BJ (cell line): ENCODE results near the gene ARR3. TPM values are rescaled to one million over a fixed set of nuclear protein-coding genes. Genes with fewer than 3 reads are reported as not detected.

Experiments
- CTCF ChIA-PET: fragments of 350-600 bp; formaldehyde crosslinking; extraction: SDS; loops from one replicate; lab custom pipeline; 2021; ENCODE audit warnings: antibody characterized with exemption, inconsistent platforms; lab: Yijun Ruan, JAX
- POLR2A ChIA-PET: fragments of 300-600 bp; sonication (Branson Sonifier 250); formaldehyde crosslinking; extraction: SDS; loops from one replicate; lab custom pipeline; 2021; ENCODE audit warnings: antibody characterized with exemption; lab: Charles Lee
- DNase-seq: peaks from one replicate; pipeline ENCODE4 v3.0.0-alpha.2; 2011; ENCODE audit warnings: low read depth
- H3K27me3 ChIP-seq: 2 replicates; pipeline ENCODE4 v1.6.0; 2011; ENCODE audit warnings: low read length; ENCODE audit not compliant: control insufficient read depth, insufficient read depth
- H3K36me3 ChIP-seq: 2 replicates; pipeline ENCODE4 v1.5.1; 2011; ENCODE audit warnings: low read length; ENCODE audit not compliant: control insufficient read depth, insufficient read depth
- H3K4me3 ChIP-seq: 2 replicates; pipeline ENCODE4 v1.5.1; 2011; ENCODE audit warnings: low read depth, mild to moderate bottlenecking, control low read depth, low read length
- polyA plus RNA-seq: library from polyadenylated mRNA; depleted of rRNA; stranded (reverse); fragments of >200 nt; gene quantifications from 2 replicates; pipeline ENCODE4 v1.2.3, GENCODE V29; 2011
- TF ChIP-seq, protein P1 (sequence below): IDR thresholded peaks from 2 replicates; pipeline ENCODE4 v1.5.1; 2011; ENCODE audit warnings: low read depth, mild to moderate bottlenecking, control low read depth, inconsistent platforms, low read length, moderate library complexity; ENCODE audit not compliant: insufficient read depth

ARR3 gene
- polyA plus RNA-seq, 1 experiment = not detected

DNA sequence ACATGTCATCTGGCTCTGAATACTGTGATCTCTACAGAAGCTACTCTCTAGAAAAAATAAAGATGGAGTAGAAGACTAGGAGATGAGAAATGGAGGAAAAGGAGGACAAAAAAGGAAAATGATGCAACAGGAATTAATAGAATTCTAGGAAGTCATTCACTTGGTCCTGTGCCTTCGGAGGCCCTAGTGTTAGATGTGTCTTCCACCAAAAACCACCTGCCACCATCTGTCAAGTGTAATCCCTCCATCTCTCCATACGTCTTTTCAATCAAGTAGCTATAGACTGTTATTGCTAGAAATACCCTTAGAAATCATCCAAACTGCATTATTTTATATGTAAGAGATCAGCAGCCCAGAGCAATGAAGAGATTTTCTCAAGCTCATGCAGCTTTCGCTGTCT, 10.9 kb downstream of the ARR3 start:
- H3K27me3 ChIP-seq = no peaks in the 10 kb centered on the region
- H3K4me3 ChIP-seq = no peak overlapping the region
- no peaks in the 10 kb centered on the region for H3K36me3 ChIP-seq
- TF ChIP-seq, protein P1, sequence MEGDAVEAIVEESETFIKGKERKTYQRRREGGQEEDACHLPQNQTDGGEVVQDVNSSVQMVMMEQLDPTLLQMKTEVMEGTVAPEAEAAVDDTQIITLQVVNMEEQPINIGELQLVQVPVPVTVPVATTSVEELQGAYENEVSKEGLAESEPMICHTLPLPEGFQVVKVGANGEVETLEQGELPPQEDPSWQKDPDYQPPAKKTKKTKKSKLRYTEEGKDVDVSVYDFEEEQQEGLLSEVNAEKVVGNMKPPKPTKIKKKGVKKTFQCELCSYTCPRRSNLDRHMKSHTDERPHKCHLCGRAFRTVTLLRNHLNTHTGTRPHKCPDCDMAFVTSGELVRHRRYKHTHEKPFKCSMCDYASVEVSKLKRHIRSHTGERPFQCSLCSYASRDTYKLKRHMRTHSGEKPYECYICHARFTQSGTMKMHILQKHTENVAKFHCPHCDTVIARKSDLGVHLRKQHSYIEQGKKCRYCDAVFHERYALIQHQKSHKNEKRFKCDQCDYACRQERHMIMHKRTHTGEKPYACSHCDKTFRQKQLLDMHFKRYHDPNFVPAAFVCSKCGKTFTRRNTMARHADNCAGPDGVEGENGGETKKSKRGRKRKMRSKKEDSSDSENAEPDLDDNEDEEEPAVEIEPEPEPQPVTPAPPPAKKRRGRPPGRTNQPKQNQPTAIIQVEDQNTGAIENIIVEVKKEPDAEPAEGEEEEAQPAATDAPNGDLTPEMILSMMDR = no peak
- CTCF ChIA-PET = no interaction called here
- POLR2A ChIA-PET = no interaction called here
- no peak for DNase-seq

DNA sequence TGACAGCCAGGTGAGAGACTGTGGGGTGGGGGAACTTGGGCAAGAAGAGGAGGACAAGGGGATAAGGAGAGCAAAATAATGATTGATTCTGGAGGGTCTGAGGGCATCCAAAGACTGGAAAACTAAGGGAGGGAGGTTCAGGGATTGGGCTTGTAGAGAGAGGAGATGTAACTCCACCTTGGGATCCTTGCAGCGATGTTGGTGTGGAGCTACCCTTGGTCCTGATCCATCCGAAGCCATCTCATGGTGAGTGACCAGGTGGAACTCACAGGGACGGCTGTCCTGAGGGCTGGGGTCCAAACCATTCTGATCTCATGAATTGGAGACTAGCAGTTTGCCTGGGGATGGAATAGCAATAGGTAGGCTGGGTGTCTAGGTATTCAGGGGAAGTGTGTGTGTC, 12.4 kb downstream of the ARR3 start:
- CTCF ChIA-PET = no interaction called here

DNA sequence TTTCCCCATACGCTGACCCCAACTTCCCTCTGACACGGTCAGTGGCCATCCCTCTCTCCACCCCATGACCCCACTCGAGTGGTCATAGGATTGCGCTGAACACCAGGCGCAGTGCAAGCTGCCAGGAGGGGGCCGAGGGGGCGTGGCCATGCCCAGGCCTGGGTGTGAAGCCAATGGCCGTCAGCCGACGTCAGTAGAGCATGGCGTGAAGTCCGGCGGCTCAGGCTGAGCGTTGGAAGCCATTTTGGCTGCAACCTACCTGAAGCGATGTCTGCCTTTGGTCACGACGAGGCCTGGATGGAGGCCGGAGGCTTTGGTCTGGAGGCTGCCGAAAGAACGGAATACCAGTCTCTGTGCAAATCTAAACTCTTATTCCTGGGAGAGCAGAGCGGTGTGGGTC, 13.8 kb downstream of the ARR3 start, which contains the start of gene RAB41:
TSS of gene RAB41 (plus strand) at position 222 of the 400 bp plus-strand sequence. CDS start at position 268, 46 bp downstream.
- POLR2A ChIA-PET = no interaction called here
- Histone ChIP-seq H3K36me3 (no peaks in the 10 kb centered on the region; the same call in 1 of the 2 replicates), H3K4me3 (no peak within 1 kb of the TSS), H3K27me3 (no peaks in the 10 kb centered on the region)
- DNase-seq = no peak
- TF ChIP-seq, protein P1 = no peak
- CTCF ChIA-PET = no interaction called here

More for the DNA sequence above, 12.4 kb downstream of the ARR3 start:
- TF ChIP-seq, protein P1 = no peak
- Histone ChIP-seq H3K4me3 (no peak overlapping the region), H3K27me3 (no peaks in the 10 kb centered on the region), H3K36me3 (no peaks in the 10 kb centered on the region)
- no peak for DNase-seq
- POLR2A ChIA-PET = no interaction called here

DNA sequence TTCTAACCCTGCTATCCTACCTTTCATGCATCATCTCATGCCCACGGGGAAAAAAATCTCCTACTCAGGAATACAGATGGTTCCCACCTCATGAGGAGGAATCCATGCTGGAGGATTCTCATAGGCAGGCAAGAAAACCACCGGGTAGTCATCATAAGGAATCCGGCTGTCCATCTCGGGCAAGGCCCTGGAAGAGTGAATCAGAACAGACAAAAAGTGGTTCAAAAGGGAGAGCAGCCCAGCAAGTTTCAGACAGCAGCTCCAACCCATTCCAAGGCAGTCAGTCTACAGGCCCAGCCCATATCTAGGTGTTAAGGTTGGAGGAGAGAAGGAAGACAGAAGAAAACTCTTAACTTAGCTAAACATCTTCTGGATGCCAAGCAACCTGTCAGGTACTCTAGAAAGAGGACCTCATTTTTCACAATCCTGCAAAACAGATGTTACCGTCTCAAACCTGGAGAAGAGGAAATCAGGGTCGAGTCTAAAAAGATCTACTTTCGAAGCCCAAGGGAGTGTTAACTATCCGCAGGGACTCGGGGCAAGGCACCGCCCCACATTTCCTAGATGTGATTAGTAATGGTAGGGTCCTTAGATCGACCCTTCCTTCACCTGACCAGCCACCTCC, 21.1 kb downstream of the ARR3 start:
- no peak for DNase-seq
- ChIA-PET POLR2A (no interaction called here), CTCF (interaction anchor here (0.8 kb wide), 1 partner anchor 26 kb away, joined by 5 read pairs; no protein-coding TSS in a partner anchor)
- peaks cover 2% of the 10 kb centered on the region; the same call in 1 of the 2 replicates for H3K36me3 ChIP-seq
- peak overlapping the region; percentile 64 for H3K4me3 ChIP-seq
- TF ChIP-seq, protein P1 = no peak
- no peaks in the 10 kb centered on the region for H3K27me3 ChIP-seq

GRCh38 chrX:70289793-70290770, 21.9 kb downstream of the ARR3 start, which contains the start of the genes KIF4A and PDZD11:
KIF4A (plus strand) TSS chrX:70290104; CDS start chrX:70290459, 355 bp downstream.
PDZD11 (minus strand) TSS chrX:70289927; CDS start chrX:70289341, 586 bp downstream.
- Histone ChIP-seq H3K4me3 (peak within 1 kb of the TSS; percentile 64), H3K36me3 (peaks cover 2% of the 10 kb centered on the region; the same call in 1 of the 2 replicates), H3K27me3 (no peaks in the 10 kb centered on the region)
- CTCF ChIA-PET = interaction anchor here (0.6 to 0.8 kb wide), 2 partner anchors 10 to 27 kb away, joined by 3 to 5 read pairs; no protein-coding TSS in a partner anchor
- POLR2A ChIA-PET = interaction anchor here (0.6 kb wide), 1 partner anchor 123 kb away, joined by 4 read pairs; no protein-coding TSS in a partner anchor
- peak; percentile 37 for DNase-seq
- TF ChIP-seq, protein P1 = no peak
